ENCODE measurements around the gene MTNR1B. TPM values are rescaled to one million over a fixed set of nuclear protein-coding genes. Genes with fewer than 3 reads are reported as not detected.

Gene MTNR1B
- total RNA-seq, 6 donors from 2014 or later: not detected

- no peaks in the 10 kb centered on the region for H3K9me3 ChIP-seq
- DNase-seq: no peak
- H3K4me1 ChIP-seq: no peaks in the 10 kb centered on the region
- TF ChIP-seq EP300 (IDR thresholded peaks at IDR 0.05): no peak
- no peak for TF ChIP-seq CTCF (IDR thresholded peaks at IDR 0.05)
- no peak for TF ChIP-seq POLR2A (IDR thresholded peaks at IDR 0.05)
- no peak for TF ChIP-seq POLR2AphosphoS5 (IDR thresholded peaks at IDR 0.05)
- no peak for ATAC-seq (ENCODE audit: low FRiP score in 2 of 2)
- no peaks in the 10 kb centered on the region for H3K27me3 ChIP-seq
- H3K4me3 ChIP-seq: no peak overlapping the region
- H3K27ac ChIP-seq: no peak overlapping the region
- no peaks in the 10 kb centered on the region for H3K36me3 ChIP-seq
Measured at GRCh38 chr11:92976681-92977080, 7.2 kb downstream of the MTNR1B start.

- DNase-seq (no peak), ATAC-seq (ENCODE audit: low FRiP score in 2 of 2) (no peak)
- 75 to 86% methylated on average over 2 of the region's 2 CpGs for WGBS, 2 donors
- Histone ChIP-seq H3K27me3 (no peaks in the 10 kb centered on the region), H3K4me3 (no peak overlapping the region), H3K9me3 (no peaks in the 10 kb centered on the region), H3K27ac (no peak overlapping the region), H3K4me1 (no peaks in the 10 kb centered on the region), H3K36me3 (no peaks in the 10 kb centered on the region)
- no peak for TF ChIP-seq POLR2AphosphoS5 (IDR thresholded peaks at IDR 0.05)
- TF ChIP-seq CTCF (IDR thresholded peaks at IDR 0.05): no peak
- no peak for TF ChIP-seq EP300 (IDR thresholded peaks at IDR 0.05)
- no peak for TF ChIP-seq POLR2A (IDR thresholded peaks at IDR 0.05)
Measured at GRCh38 chr11:92977401-92977800, 8.0 kb downstream of the MTNR1B start.

- DNase-seq: no peak
- 75 to 77% methylated on average over 7 of the region's 7 CpGs for WGBS, 2 donors
- Histone ChIP-seq H3K27me3 (no peaks in the 10 kb centered on the region), H3K9me3 (no peaks in the 10 kb centered on the region), H3K27ac (no peak overlapping the region), H3K4me1 (no peaks in the 10 kb centered on the region), H3K36me3 (no peaks in the 10 kb centered on the region), H3K4me3 (no peak overlapping the region)
- no peak for ATAC-seq (ENCODE audit: low FRiP score in 2 of 2)
- TF ChIP-seq EP300 (IDR thresholded peaks at IDR 0.05) (no peak), POLR2A (IDR thresholded peaks at IDR 0.05) (no peak), POLR2AphosphoS5 (IDR thresholded peaks at IDR 0.05) (no peak), CTCF (IDR thresholded peaks at IDR 0.05) (no peak)
Measured at GRCh38 chr11:92978271-92979111, 9.0 kb downstream of the MTNR1B start.

GRCh38 chr11:92979176-92979575 is 9.7 kb downstream of the MTNR1B start:
- Histone ChIP-seq H3K27me3 (no peaks in the 10 kb centered on the region), H3K36me3 (no peaks in the 10 kb centered on the region), H3K4me3 (no peak overlapping the region), H3K9me3 (no peaks in the 10 kb centered on the region), H3K4me1 (no peaks in the 10 kb centered on the region), H3K27ac (no peak overlapping the region)
- ATAC-seq (ENCODE audit: low FRiP score in 2 of 2) (no peak), DNase-seq (no peak)
- 88 to 95% methylated on average over 1 of the region's 1 CpG for WGBS, 2 donors
- TF ChIP-seq EP300 (IDR thresholded peaks at IDR 0.05) (no peak), POLR2AphosphoS5 (IDR thresholded peaks at IDR 0.05) (no peak)

- H3K9me3 ChIP-seq: no peaks in the 10 kb centered on the region
- H3K4me1 ChIP-seq: no peaks in the 10 kb centered on the region
- no peak overlapping the region for H3K4me3 ChIP-seq
- no peak for DNase-seq
- H3K27ac ChIP-seq: no peak overlapping the region
- TF ChIP-seq POLR2A (IDR thresholded peaks at IDR 0.05) (no peak), POLR2AphosphoS5 (IDR thresholded peaks at IDR 0.05) (no peak), CTCF (IDR thresholded peaks at IDR 0.05) (no peak), EP300 (IDR thresholded peaks at IDR 0.05) (no peak)
- H3K27me3 ChIP-seq: no peaks in the 10 kb centered on the region
- H3K36me3 ChIP-seq: no peaks in the 10 kb centered on the region
- WGBS, 2 donors: 78 to 80% methylated on average over 3 of the region's 3 CpGs
- ATAC-seq (ENCODE audit: low FRiP score in 2 of 2): no peak
Measured at GRCh38 chr11:92980312-92980711, 10.9 kb downstream of the MTNR1B start.

Measured in upper lobe of left lung (tissue), 6 donors.